Activated CD4-positive, alpha-beta memory T cell treated with anti-CD3 and anti-CD28 coated beads for 36 hours (primary cell): ENCODE results near the gene RARB. TPM values are rescaled to one million over a fixed set of nuclear protein-coding genes. Genes with fewer than 3 reads are reported as not detected.
A peak's percentile ranks its signal among the peaks of the same experiment; 100 is the strongest.

Experiments
- CTCF ChIA-PET: fragments of 350-600 bp; sonication (Branson Sonifier 250); formaldehyde crosslinking; loops from one replicate; lab custom pipeline; 2021; ENCODE audit warnings: antibody characterized with exemption, inconsistent platforms; lab: Charles Lee
- POLR2A ChIA-PET: fragments of 350-600 bp; sonication (Branson Sonifier 250); formaldehyde crosslinking; loops from one replicate; lab custom pipeline; 2021; ENCODE audit warnings: antibody characterized with exemption; lab: Charles Lee
- DNase-seq: peaks from one replicate; pipeline ENCODE4 v3.0.0-alpha.2; 2020
- H3K27ac Mint-ChIP-seq: one replicate; pipeline ENCODE4 v1.8.0; 2021; ENCODE audit warnings: mixed read lengths
- H3K27me3 Mint-ChIP-seq: one replicate; pipeline ENCODE4 v1.8.0; 2021; ENCODE audit warnings: mixed read lengths
- H3K36me3 Mint-ChIP-seq: one replicate; pipeline ENCODE4 v1.8.0; 2021; ENCODE audit warnings: mixed read lengths
- H3K4me1 Mint-ChIP-seq: one replicate; pipeline ENCODE4 v1.8.0; 2021; ENCODE audit warnings: low read depth, mixed read lengths
- H3K4me3 Mint-ChIP-seq: one replicate; pipeline ENCODE4 v1.8.0; 2021; ENCODE audit warnings: mild to moderate bottlenecking, mixed read lengths
- H3K9me3 Mint-ChIP-seq: one replicate; pipeline ENCODE4 v1.8.0; 2021; ENCODE audit warnings: mixed read lengths
- intact Hi-C: fragments of 100-400 bp; cut with micrococcal nuclease; formaldehyde crosslinking; loops from one replicate; pipeline ENCODE4 v1.15.1; 2023
- total RNA-seq, 2 experiments: library from RNA; stranded (reverse); gene quantifications; one replicate each; pipeline ENCODE4 v1.2.3, GENCODE V29; 2021

RARB gene
- total RNA-seq, 2 experiments from 2014 or later: not detected

- no peak overlapping the region for H3K27ac Mint-ChIP-seq
- H3K9me3 Mint-ChIP-seq: no peaks in the 10 kb centered on the region
- H3K36me3 Mint-ChIP-seq: no peaks in the 10 kb centered on the region
- ChIA-PET POLR2A (no interaction called here), CTCF (no interaction called here)
- no peak overlapping the region for H3K4me3 Mint-ChIP-seq
- intact Hi-C loops: loop anchor here (10.0 kb wide), 1 partner anchor 156 kb away; no protein-coding TSS in a partner anchor
- H3K27me3 Mint-ChIP-seq: peaks cover 1% of the 10 kb centered on the region
- no peaks in the 10 kb centered on the region for H3K4me1 Mint-ChIP-seq
- DNase-seq: no peak
These were observed 10.9 kb downstream of the RARB start for GRCh38 chr3:25438791-25439555.

GRCh38 chr3:25441234-25441856 is 13.3 kb downstream of the RARB start:
- H3K9me3 Mint-ChIP-seq: no peaks in the 10 kb centered on the region
- H3K27ac Mint-ChIP-seq: no peak overlapping the region
- H3K4me3 Mint-ChIP-seq: no peak overlapping the region
- H3K27me3 Mint-ChIP-seq: no peaks in the 10 kb centered on the region
- no peaks in the 10 kb centered on the region for H3K4me1 Mint-ChIP-seq
- CTCF ChIA-PET: no interaction called here
- intact Hi-C loops: no loop called here
- DNase-seq: peak; percentile 25
- POLR2A ChIA-PET: no interaction called here
- H3K36me3 Mint-ChIP-seq: no peaks in the 10 kb centered on the region

DNA sequence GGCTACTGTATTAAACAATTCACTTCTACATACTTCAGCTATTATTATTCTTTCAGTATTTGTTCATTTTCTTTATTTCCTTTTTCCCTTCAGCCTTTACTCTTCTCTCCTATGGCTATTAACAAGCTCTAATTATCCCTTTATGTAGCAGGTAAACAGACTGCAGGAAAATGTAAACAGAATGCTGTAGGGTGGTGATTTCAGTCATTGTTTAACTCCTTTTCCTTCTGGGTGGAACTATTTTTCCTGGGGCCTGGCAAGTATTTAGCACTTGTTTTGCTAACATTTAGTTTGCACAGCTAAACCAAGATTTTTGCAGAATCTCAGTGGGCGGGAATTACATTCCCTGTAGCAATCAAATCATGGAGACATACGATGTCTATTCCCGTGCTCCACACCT is 14.4 kb downstream of the RARB start:
- H3K4me1 Mint-ChIP-seq: no peaks in the 10 kb centered on the region
- no peaks in the 10 kb centered on the region for H3K36me3 Mint-ChIP-seq
- intact Hi-C loops: no loop called here
- no peaks in the 10 kb centered on the region for H3K9me3 Mint-ChIP-seq
- no peak for DNase-seq
- POLR2A ChIA-PET: interaction anchor here (0.6 kb wide), 1 partner anchor 35 kb away, joined by 4 read pairs; no protein-coding TSS in a partner anchor
- H3K27me3 Mint-ChIP-seq: no peaks in the 10 kb centered on the region
- H3K4me3 Mint-ChIP-seq: no peak overlapping the region
- H3K27ac Mint-ChIP-seq: no peak overlapping the region
- CTCF ChIA-PET: no interaction called here

GRCh38 chr3:25444273-25444672 is 16.2 kb downstream of the RARB start:
- no peak overlapping the region for H3K27ac Mint-ChIP-seq
- H3K9me3 Mint-ChIP-seq: no peaks in the 10 kb centered on the region
- no peak overlapping the region for H3K4me3 Mint-ChIP-seq
- intact Hi-C loops: no loop called here
- H3K4me1 Mint-ChIP-seq: no peaks in the 10 kb centered on the region
- POLR2A ChIA-PET: no interaction called here
- CTCF ChIA-PET: no interaction called here
- no peaks in the 10 kb centered on the region for H3K27me3 Mint-ChIP-seq
- no peak for DNase-seq
- no peaks in the 10 kb centered on the region for H3K36me3 Mint-ChIP-seq

DNA sequence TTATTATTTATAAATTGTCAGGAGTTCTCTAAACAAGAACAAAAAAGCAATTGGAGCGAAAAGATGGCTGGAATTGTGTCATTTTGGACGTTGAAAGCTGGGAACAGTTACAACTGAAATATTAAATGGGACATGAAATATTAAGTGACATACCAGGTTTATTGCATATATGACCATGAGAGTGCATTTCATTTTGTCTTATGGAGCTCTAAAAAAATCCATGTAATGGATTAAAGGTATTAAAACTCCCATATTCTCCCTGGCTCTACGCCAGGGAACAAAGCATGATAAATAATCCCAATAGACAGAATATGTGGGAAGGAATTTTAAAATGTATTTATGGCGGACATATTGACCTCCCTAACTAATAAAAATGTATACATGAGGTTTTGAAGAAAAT is 17.7 kb downstream of the RARB start:
- H3K36me3 Mint-ChIP-seq: no peaks in the 10 kb centered on the region
- intact Hi-C loops: no loop called here
- CTCF ChIA-PET: no interaction called here
- no peaks in the 10 kb centered on the region for H3K4me1 Mint-ChIP-seq
- no peak for DNase-seq
- H3K4me3 Mint-ChIP-seq: no peak overlapping the region
- H3K27ac Mint-ChIP-seq: no peak overlapping the region
- H3K9me3 Mint-ChIP-seq: no peaks in the 10 kb centered on the region
- H3K27me3 Mint-ChIP-seq: no peaks in the 10 kb centered on the region
- POLR2A ChIA-PET: no interaction called here

- no peak for DNase-seq
- CTCF ChIA-PET: no interaction called here
- POLR2A ChIA-PET: no interaction called here
- intact Hi-C loops: no loop called here
- H3K9me3 Mint-ChIP-seq: no peaks in the 10 kb centered on the region
- no peaks in the 10 kb centered on the region for H3K27me3 Mint-ChIP-seq
- H3K27ac Mint-ChIP-seq: no peak overlapping the region
- H3K36me3 Mint-ChIP-seq: no peaks in the 10 kb centered on the region
- no peak overlapping the region for H3K4me3 Mint-ChIP-seq
- H3K4me1 Mint-ChIP-seq: no peaks in the 10 kb centered on the region
These were observed 19.2 kb downstream of the RARB start for GRCh38 chr3:25447285-25447684.

DNA sequence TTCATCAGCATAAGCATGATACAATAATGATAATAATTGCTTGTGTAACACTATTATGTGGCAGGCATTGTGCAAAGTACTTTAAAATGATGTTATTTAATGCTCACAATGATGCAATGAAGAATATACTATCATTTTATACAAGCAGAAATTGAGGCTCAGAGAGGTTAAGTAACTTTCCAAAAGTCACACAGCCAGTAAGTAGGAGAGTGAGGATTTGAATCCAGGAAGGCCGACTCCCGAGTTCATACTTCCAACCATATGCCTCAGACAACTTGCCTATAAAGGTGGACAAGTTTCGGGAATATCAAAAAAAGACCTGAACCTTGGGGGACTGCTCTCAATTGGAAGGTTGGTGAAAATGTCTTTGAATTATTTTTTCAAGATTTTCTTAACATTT is 19.9 kb downstream of the RARB start:
- Mint-ChIP-seq H3K4me1 (no peaks in the 10 kb centered on the region), H3K4me3 (no peak overlapping the region), H3K27me3 (no peaks in the 10 kb centered on the region), H3K27ac (no peak overlapping the region), H3K9me3 (no peaks in the 10 kb centered on the region), H3K36me3 (no peaks in the 10 kb centered on the region)
- intact Hi-C loops: no loop called here
- CTCF ChIA-PET: no interaction called here
- DNase-seq: no peak
- POLR2A ChIA-PET: no interaction called here

GRCh38 chr3:25448750-25449692 is 21.0 kb downstream of the RARB start:
- Mint-ChIP-seq H3K27me3 (peaks cover 1% of the 10 kb centered on the region), H3K9me3 (no peaks in the 10 kb centered on the region), H3K4me3 (no peak overlapping the region), H3K36me3 (no peaks in the 10 kb centered on the region), H3K4me1 (no peaks in the 10 kb centered on the region), H3K27ac (no peak overlapping the region)
- CTCF ChIA-PET: no interaction called here
- DNase-seq: no peak
- intact Hi-C loops: no loop called here
- POLR2A ChIA-PET: no interaction called here

GRCh38 chr3:25449857-25450256 is 21.8 kb downstream of the RARB start:
- H3K9me3 Mint-ChIP-seq: no peaks in the 10 kb centered on the region
- no peak overlapping the region for H3K27ac Mint-ChIP-seq
- H3K4me1 Mint-ChIP-seq: no peaks in the 10 kb centered on the region
- intact Hi-C loops: no loop called here
- H3K36me3 Mint-ChIP-seq: no peaks in the 10 kb centered on the region
- CTCF ChIA-PET: no interaction called here
- no peak for DNase-seq
- H3K27me3 Mint-ChIP-seq: peaks cover 1% of the 10 kb centered on the region
- POLR2A ChIA-PET: no interaction called here
- H3K4me3 Mint-ChIP-seq: no peak overlapping the region

- CTCF ChIA-PET: no interaction called here
These were observed 24.1 kb downstream of the RARB start for GRCh38 chr3:25452192-25452591.

DNA sequence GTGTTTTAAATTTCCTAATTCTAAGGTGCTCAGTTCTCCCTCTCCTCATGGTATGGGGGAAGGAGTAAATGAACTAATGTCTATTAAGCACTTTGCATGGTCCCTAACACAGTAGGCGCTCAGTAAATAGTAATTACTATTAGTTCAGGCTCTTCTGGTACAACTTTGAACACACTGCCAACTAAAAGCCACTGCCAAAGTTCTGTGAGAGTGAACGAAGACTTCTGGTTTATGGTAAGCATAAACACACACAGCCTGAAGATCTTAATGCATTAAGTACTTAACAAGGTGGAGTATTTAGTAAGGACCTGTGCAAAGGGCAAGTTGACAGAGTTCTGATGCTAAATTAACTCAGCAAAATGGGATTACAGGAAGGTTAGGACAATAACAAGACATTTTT is 24.7 kb downstream of the RARB start:
- no peaks in the 10 kb centered on the region for H3K4me1 Mint-ChIP-seq
- DNase-seq: no peak
- CTCF ChIA-PET: no interaction called here
- no peak overlapping the region for H3K4me3 Mint-ChIP-seq
- intact Hi-C loops: no loop called here
- peaks cover 1% of the 10 kb centered on the region for H3K27me3 Mint-ChIP-seq
- POLR2A ChIA-PET: no interaction called here
- H3K27ac Mint-ChIP-seq: no peak overlapping the region
- H3K9me3 Mint-ChIP-seq: no peaks in the 10 kb centered on the region
- no peaks in the 10 kb centered on the region for H3K36me3 Mint-ChIP-seq

More at GRCh38 chr3:25452192-25452591, 24.1 kb downstream of the RARB start:
- Mint-ChIP-seq H3K27ac (no peak overlapping the region), H3K27me3 (peaks cover 1% of the 10 kb centered on the region), H3K9me3 (no peaks in the 10 kb centered on the region), H3K36me3 (no peaks in the 10 kb centered on the region), H3K4me1 (no peaks in the 10 kb centered on the region), H3K4me3 (no peak overlapping the region)
- DNase-seq: no peak
- POLR2A ChIA-PET: no interaction called here
- intact Hi-C loops: no loop called here

GRCh38 chr3:25453619-25454004 is 25.5 kb downstream of the RARB start:
- POLR2A ChIA-PET: no interaction called here
- CTCF ChIA-PET: interaction anchor here (0.6 kb wide), 1 partner anchor 1844 kb away, joined by 3 read pairs; no protein-coding TSS in a partner anchor
- intact Hi-C loops: no loop called here
- Mint-ChIP-seq H3K36me3 (no peaks in the 10 kb centered on the region), H3K4me3 (no peak overlapping the region), H3K27ac (no peak overlapping the region), H3K27me3 (peaks cover 1% of the 10 kb centered on the region), H3K9me3 (no peaks in the 10 kb centered on the region), H3K4me1 (no peaks in the 10 kb centered on the region)
- no peak for DNase-seq
